CD4-positive, alpha-beta T cell treated with Interleukin-15 for 1 hour (primary cell): ENCODE results near the gene ZNF678.

ENCODE experiments used
- DNase-seq: peaks from one replicate; pipeline ENCODE4 v3.0.0-alpha.2; 2020

ZNF678 gene

GRCh38 chr1:227725046-227725445 lies 161.7 kb downstream of the ZNF678 start:
- no peak for DNase-seq

- DNase-seq: no peak
Measured at GRCh38 chr1:227726318-227726717, 163.0 kb downstream of the ZNF678 start.
